H1 (cell line): ENCODE results near the gene RBM10. TPM values are rescaled to one million over a fixed set of nuclear protein-coding genes. Genes with fewer than 3 reads are reported as not detected.

Experiments
- CTCF ChIA-PET: fragments of 300-600 bp; sonication (Branson Sonifier 250); formaldehyde crosslinking; loops from one replicate; lab custom pipeline; 2021; ENCODE audit not compliant: partially characterized antibody; lab: Charles Lee
- POLR2A ChIA-PET: fragments of 300-600 bp; sonication (Branson Sonifier 250); formaldehyde crosslinking; loops from one replicate; lab custom pipeline; 2021; ENCODE audit warnings: inconsistent platforms; ENCODE audit not compliant: partially characterized antibody; lab: Charles Lee
- DNase-seq, 2 experiments: peaks; one replicate each; pipeline versions ENCODE4 v3.0.0 to v3.0.0-alpha.2; 2010 to 2022; ENCODE audit warnings: low spot score in 2 of 2, low read depth in 1 of 2, mixed read lengths in 1 of 2
- FAIRE-seq: peaks from 2 replicates; lab custom pipeline; 2011; peaks lifted over from hg19 to GRCh38; lab: Jason Lieb, UNC
- H2AFZ ChIP-seq: 2 replicates; pipeline ENCODE4 v1.8.1; 2012; ENCODE audit warnings: low read length, inconsistent platforms
- H2AK5ac ChIP-seq: 2 replicates; pipeline ENCODE4 v1.6.1; 2013; ENCODE audit warnings: low read depth, low read length
- H2BK120ac ChIP-seq: replicated peaks from 2 replicates; pipeline ENCODE3; 2013; ENCODE audit warnings: low read depth, low read length, inconsistent platforms
- H2BK12ac ChIP-seq: 2 replicates; pipeline ENCODE4 v1.6.1; 2013; ENCODE audit warnings: low read depth, low read length
- H2BK15ac ChIP-seq: 2 replicates; pipeline ENCODE4 v1.6.1; 2013; ENCODE audit warnings: low read length
- H2BK20ac ChIP-seq: 2 replicates; pipeline ENCODE4 v1.6.1; 2013; ENCODE audit warnings: low read length
- H2BK5ac ChIP-seq: 2 replicates; pipeline ENCODE4 v1.6.1; 2013; ENCODE audit warnings: low read depth, low read length
- H3K14ac ChIP-seq: 2 replicates; pipeline ENCODE4 v1.6.1; 2013; ENCODE audit warnings: inconsistent platforms; ENCODE audit not compliant: insufficient read length
- H3K18ac ChIP-seq: 2 replicates; pipeline ENCODE4 v1.6.1; 2013; ENCODE audit warnings: low read length; ENCODE audit errors: extremely low read depth
- H3K23ac ChIP-seq: 2 replicates; pipeline ENCODE4 v1.6.1; 2013; ENCODE audit warnings: inconsistent platforms; ENCODE audit not compliant: insufficient read length
- H3K23me2 ChIP-seq: 2 replicates; pipeline ENCODE4 v1.6.1; 2013; ENCODE audit warnings: low read depth, low read length
- H3K27ac ChIP-seq: 2 replicates; pipeline ENCODE4 v1.6.1; 2011; ENCODE audit warnings: low read depth, low read length, inconsistent platforms
- H3K27me3 ChIP-seq, 4 experiments: replicated peaks in 1 of 4; 1 replicate in 1 of 4; 2 replicates in 3 of 4; pipeline versions ENCODE4 v1.6.1 to v1.8.1; 2011 to 2013; ENCODE audit warnings: low read length in 3 of 4, mild to moderate bottlenecking in 3 of 4, inconsistent platforms in 2 of 4, mixed read lengths in 2 of 4, moderate library complexity in 1 of 4; ENCODE audit not compliant: control insufficient read depth in 3 of 4, insufficient read depth in 3 of 4; ENCODE audit errors: extremely low read depth in 1 of 4
- H3K36me3 ChIP-seq, 4 experiments: 2 replicates each; pipeline versions ENCODE4 v1.6.1 to v1.8.1; 2011 to 2013; ENCODE audit warnings: mild to moderate bottlenecking in 4 of 4, low read length in 3 of 4, moderate library complexity in 2 of 4, control low read depth in 1 of 4, inconsistent platforms in 1 of 4; ENCODE audit not compliant: insufficient read depth in 4 of 4, control insufficient read depth in 2 of 4
- H3K4ac ChIP-seq: replicated peaks from 2 replicates; pipeline ENCODE3; 2013; ENCODE audit warnings: low read length, low read depth, mixed read lengths, inconsistent platforms; ENCODE audit not compliant: insufficient read length
- H3K4me1 ChIP-seq, 4 experiments: replicated peaks in 1 of 4; 1 replicate in 1 of 4; 2 replicates in 3 of 4; pipeline versions ENCODE4 v1.6.1 to v1.8.1; 2011 to 2013; ENCODE audit warnings: low read length in 3 of 4, inconsistent platforms in 2 of 4, mixed read lengths in 1 of 4; ENCODE audit not compliant: insufficient read depth in 4 of 4, control insufficient read depth in 3 of 4
- H3K4me2 ChIP-seq, 2 experiments: 2 replicates each; pipeline versions ENCODE4 v1.6.1 to v1.8.1; 2011 to 2013; ENCODE audit warnings: low read depth in 2 of 2, low read length in 2 of 2, control low read depth in 1 of 2, inconsistent platforms in 1 of 2, mild to moderate bottlenecking in 1 of 2; ENCODE audit not compliant: insufficient read depth in 1 of 2
- H3K4me3 ChIP-seq, 4 experiments: fragments of 200-600, 300-600 bp in 1 of 4; sonication (generic), shearing (Covaris generic), sonication (Bioruptor Twin) in 1 of 4; 2 replicates each; pipeline versions ENCODE4 v1.5.1 to v1.8.1; 2011 to 2016; ENCODE audit warnings: low read length in 4 of 4, low read depth in 3 of 4, control low read depth in 2 of 4, inconsistent platforms in 2 of 4, mild to moderate bottlenecking in 2 of 4, mixed read lengths in 1 of 4, moderate library complexity in 1 of 4; ENCODE audit not compliant: insufficient read depth in 2 of 4; ENCODE audit errors: extremely low read depth in 1 of 4
- H3K56ac ChIP-seq: replicated peaks from 2 replicates; pipeline ENCODE3; 2013; ENCODE audit warnings: low read depth, mild to moderate bottlenecking, mixed read lengths, low read length, inconsistent platforms; ENCODE audit not compliant: insufficient read length
- H3K79me1 ChIP-seq: 2 replicates; pipeline ENCODE4 v1.6.1; 2013; ENCODE audit warnings: low read depth, low read length, control low read depth
- H3K79me2 ChIP-seq, 2 experiments: 2 replicates each; pipeline versions ENCODE4 v1.6.1 to v1.8.1; 2012 to 2013; ENCODE audit warnings: low read length in 2 of 2, mild to moderate bottlenecking in 2 of 2, inconsistent platforms in 1 of 2; ENCODE audit not compliant: insufficient read depth in 2 of 2, control insufficient read depth in 1 of 2
- H3K9ac ChIP-seq, 4 experiments: replicated peaks in 1 of 4; 1 replicate in 1 of 4; 2 replicates in 3 of 4; pipeline versions ENCODE4 v1.6.1 to v1.8.1; 2011 to 2013; ENCODE audit warnings: low read depth in 3 of 4, low read length in 3 of 4, control low read depth in 2 of 4, mild to moderate bottlenecking in 2 of 4, moderate library complexity in 2 of 4, inconsistent platforms in 1 of 4; ENCODE audit errors: extremely low read depth in 1 of 4
- H3K9me3 ChIP-seq, 2 experiments: 2 replicates each; pipeline versions ENCODE4 v1.6.1 to v1.8.1; 2012 to 2013; ENCODE audit warnings: mild to moderate bottlenecking in 2 of 2, moderate library complexity in 2 of 2, control low read depth in 1 of 2, inconsistent platforms in 1 of 2, low read depth in 1 of 2, low read length in 1 of 2, mixed read lengths in 1 of 2; ENCODE audit not compliant: insufficient read depth in 2 of 2
- H4K20me1 ChIP-seq, 2 experiments: replicated peaks in 1 of 2; 2 replicates each; pipeline versions ENCODE3 to v1.8.1; 2011 to 2013; ENCODE audit warnings: inconsistent platforms in 2 of 2, low read length in 2 of 2, mild to moderate bottlenecking in 1 of 2; ENCODE audit not compliant: insufficient read depth in 2 of 2, control insufficient read depth in 1 of 2
- H4K5ac ChIP-seq: 2 replicates; pipeline ENCODE4 v1.6.1; 2013; ENCODE audit warnings: low read length, low read depth, mixed read lengths, inconsistent platforms; ENCODE audit not compliant: insufficient read length
- H4K8ac ChIP-seq: 2 replicates; pipeline ENCODE4 v1.8.0; 2013; ENCODE audit warnings: mild to moderate bottlenecking, moderate library complexity, low read length, inconsistent platforms; ENCODE audit not compliant: insufficient read depth; ENCODE audit errors: extremely low read depth
- H4K91ac ChIP-seq: replicated peaks from 2 replicates; pipeline ENCODE3; 2013; ENCODE audit warnings: low read length, mixed read lengths, inconsistent platforms; ENCODE audit not compliant: insufficient read length
- BCL11A ChIP-seq, 2 experiments: IDR thresholded peaks; one replicate each; pipeline ENCODE4 v1.6.1; 2011; ENCODE audit warnings: low read depth in 2 of 2, low read length in 2 of 2, mild to moderate bottlenecking in 2 of 2
- CHD2 ChIP-seq: IDR thresholded peaks from 2 replicates; pipeline ENCODE4 v1.6.1; 2012; ENCODE audit warnings: low read length, improper control_type of control experiment
- HDAC6 ChIP-seq: IDR thresholded peaks from one replicate; pipeline ENCODE4 v1.7.1; 2012; ENCODE audit warnings: low read depth, mild to moderate bottlenecking, inconsistent platforms, low read length, moderate library complexity
- NANOG ChIP-seq: IDR thresholded peaks from 2 replicates; pipeline ENCODE4 v1.6.1; 2011; ENCODE audit warnings: low read length, low read depth, mild to moderate bottlenecking, inconsistent platforms; ENCODE audit not compliant: insufficient read depth, poor library complexity, severe bottlenecking
- POLR2AphosphoS5 ChIP-seq: IDR thresholded peaks from 2 replicates; pipeline ENCODE4 v1.6.1; 2011; ENCODE audit warnings: low read depth, low read length
- RNF2 ChIP-seq: fragments of 200-900, 300-1000 bp; sonication (generic); IDR thresholded peaks from 2 replicates; pipeline ENCODE4 v1.7.1; 2016; ENCODE audit warnings: borderline replicate concordance, low read depth, mild to moderate bottlenecking, antibody characterized with exemption, low read length; ENCODE audit not compliant: poor library complexity, severe bottlenecking; ENCODE audit errors: missing control alignments
- SIN3A ChIP-seq, 2 experiments: IDR thresholded peaks in 1 of 2; conservative IDR thresholded peaks in 1 of 2; 2 replicates each; pipeline ENCODE4 v1.6.1; 2011 to 2012; ENCODE audit warnings: low read length in 2 of 2, improper control_type of control experiment in 1 of 2, low read depth in 1 of 2, mild to moderate bottlenecking in 1 of 2
- SIX5 ChIP-seq: IDR thresholded peaks from 2 replicates; pipeline ENCODE4 v1.6.1; 2011; ENCODE audit warnings: mild to moderate bottlenecking, low read depth, low read length
- SP2 ChIP-seq: IDR thresholded peaks from 2 replicates; pipeline ENCODE4 v1.6.1; 2012; ENCODE audit warnings: mild to moderate bottlenecking, low read length, inconsistent platforms
- SRF ChIP-seq: IDR thresholded peaks from 2 replicates; pipeline ENCODE4 v1.6.1; 2011; ENCODE audit warnings: mild to moderate bottlenecking, low read depth, low read length, moderate library complexity
- TBP ChIP-seq: IDR thresholded peaks from 2 replicates; pipeline ENCODE4 v1.6.1; 2011; ENCODE audit warnings: low read depth, low read length, improper control_type of control experiment
- WGBS, 2 experiments: shearing (Covaris generic) in 1 of 2; methylation state at CpG; one replicate each; pipeline versions ENCODE4 v1.1.6 to v1.1.7; 2013 to 2015; ENCODE audit warnings: low lambda C conversion rate in 2 of 2, mixed read lengths in 2 of 2, inconsistent platforms in 1 of 2, low coverage in 1 of 2, missing lambda C conversion rate in 1 of 2; ENCODE audit not compliant: insufficient replicate concordance in 2 of 2, insufficient coverage in 1 of 2, insufficient read length in 1 of 2; ENCODE audit errors: extremely low coverage in 1 of 2, missing lambda C conversion rate in 1 of 2; 5-methylcytosine and 5-hydroxymethylcytosine counted together
- polyA plus RNA-seq, 7 experiments: library from polyadenylated mRNA; depleted of rRNA in 3 of 7; stranded (reverse) in 5 of 7; unstranded in 2 of 7; fragments of >200 nt in 5 of 7; fragments of 200-250 nt in 2 of 7; gene quantifications; 1 replicate in 5 of 7; 2 replicates in 1 of 7; 4 replicates in 1 of 7; pipeline versions ENCODE4 v1.2.1 to v1.2.3, GENCODE V29; 2011 to 2013; ENCODE audit warnings: missing spikeins in 2 of 7, mixed read lengths in 2 of 7
- total RNA-seq: library from RNA; stranded (reverse); fragmentation: NEBNext Ultra II Directional; extraction: Animal tissue kit (Norgen Biotek cat#: 25700); gene quantifications from 2 replicates; pipeline ENCODE4 v1.2.1, GENCODE V29; 2021

Gene RBM10
- total and polyA plus RNA-seq, 2 of the 8 experiments (the other 6 are each of a cell fraction or from before 2014, with no cell fraction given): 35.7 to 64.0 TPM

DNA sequence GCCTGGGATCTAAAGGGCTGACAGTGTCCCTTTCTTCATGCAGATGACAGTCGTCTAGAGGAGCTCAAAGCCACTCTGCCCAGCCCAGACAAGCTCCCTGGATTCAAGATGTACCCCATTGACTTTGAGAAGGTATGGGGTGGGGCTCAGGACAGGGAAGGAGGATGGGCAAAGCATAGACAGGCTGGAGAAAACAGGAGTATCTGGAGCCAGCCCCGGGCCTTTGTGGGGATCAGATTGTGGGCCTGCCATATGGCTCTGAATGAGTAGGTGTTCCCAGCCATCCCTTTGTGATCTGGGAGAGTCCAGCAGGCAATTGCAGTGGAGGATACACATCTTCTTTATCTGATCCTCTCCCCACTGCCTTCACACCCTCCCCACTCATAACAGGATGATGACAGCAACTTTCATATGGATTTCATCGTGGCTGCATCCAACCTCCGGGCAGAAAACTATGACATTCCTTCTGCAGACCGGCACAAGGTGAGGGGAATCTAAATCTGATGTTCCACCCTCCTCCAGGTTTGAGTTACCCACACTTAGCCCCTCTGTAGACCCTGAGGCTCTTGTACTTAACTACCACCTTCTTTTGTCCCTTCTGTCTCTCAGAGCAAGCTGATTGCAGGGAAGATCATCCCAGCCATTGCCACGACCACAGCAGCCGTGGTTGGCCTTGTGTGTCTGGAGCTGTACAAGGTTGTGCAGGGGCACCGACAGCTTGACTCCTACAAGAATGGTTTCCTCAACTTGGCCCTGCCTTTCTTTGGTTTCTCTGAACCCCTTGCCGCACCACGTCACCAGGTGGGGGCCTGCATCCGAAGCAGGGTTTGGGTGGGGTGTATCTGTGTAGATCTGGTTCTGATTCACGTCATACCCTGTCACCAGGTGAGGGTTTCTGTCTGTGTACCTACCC, 67.6 kb downstream of the RBM10 start:
- POLR2A ChIA-PET: interaction anchor here (0.6 to 3.4 kb wide), 5 partner anchors 11 to 280 kb away, joined by 3 to 20 read pairs (median 6); no protein-coding TSS in a partner anchor
- H3K14ac ChIP-seq: no peak overlapping the region
- FAIRE-seq: no peak
- no peak for TF ChIP-seq CHD2
- TF ChIP-seq SIX5: no peak
- TF ChIP-seq SP2: no peak
- TF ChIP-seq TBP: no peak
- no peak for TF ChIP-seq RNF2
- TF ChIP-seq NANOG: no peak
- TF ChIP-seq BCL11A (IDR thresholded peaks at IDR 0.05; ENCODE audit: low read depth in 2 of 2, low read length in 2 of 2): no peak
- no peak for TF ChIP-seq SIN3A (conservative IDR thresholded peaks at IDR 0.05 in 1 of 2, IDR thresholded peaks at IDR 0.05 in 1 of 2; ENCODE audit: low read depth in 1 of 2, low read length in 2 of 2)
- TF ChIP-seq SRF: no peak
- no peak for TF ChIP-seq HDAC6
- TF ChIP-seq POLR2AphosphoS5: no peak

More for the DNA sequence above, 67.6 kb downstream of the RBM10 start:
- Histone ChIP-seq H3K18ac (no peak overlapping the region), H3K79me1 (no peaks in the 10 kb centered on the region; the same call in 1 of the 2 replicates), H3K4me3 (no peak overlapping the region), H2BK5ac (no peak overlapping the region), H3K79me2 (no peaks in the 10 kb centered on the region), H3K23me2 (no peaks in the 10 kb centered on the region), H3K4me2 (no peak overlapping the region), H2BK12ac (no peak overlapping the region), H2AK5ac (no peak overlapping the region), H3K36me3 (peaks cover 34 to 81% (median 62%) of the 10 kb centered on the region in 4 experiments), H2AFZ (no peak overlapping the region), H3K9me3 (no peaks in the 10 kb centered on the region), H4K5ac (no peak overlapping the region), H3K4ac (no peak overlapping the region), H3K4me1 (peaks cover 0 to 4% (median 0%) of the 10 kb centered on the region in 4 experiments; a peak in 5 of 7 replicates), H4K91ac (no peak overlapping the region), H2BK120ac (no peak overlapping the region), H3K56ac (no peak overlapping the region), H4K20me1 (peaks cover 0 to 15% of the 10 kb centered on the region in 2 experiments), H3K27ac (no peak overlapping the region), H3K9ac (no peak overlapping the region), H3K23ac (no peak overlapping the region), H2BK20ac (no peak overlapping the region), H4K8ac (no peak overlapping the region), H2BK15ac (no peak overlapping the region), H3K27me3 (no peaks in the 10 kb centered on the region)
- 96% methylated on average over 8 of the region's 12 CpGs; no CpG with 5 or more reads in 1 of the 2 experiments for WGBS, 2 experiments
- CTCF ChIA-PET: interaction anchor here (1.7 kb wide), 1 partner anchor 11 kb away, joined by 7 read pairs; no protein-coding TSS in a partner anchor
- no peak for DNase-seq
